Activated CD8-positive, alpha-beta memory T cell treated with anti-CD3 and anti-CD28 coated beads for 24 hours (primary cell): ENCODE measurements around the gene STIM2.
"Not testable (repeated sequence)": the region's sequence is repeated elsewhere in the genome, so short reads cannot be mapped to it uniquely, and the experiment has no call there.

Source experiments
- DNase-seq: peaks from one replicate; pipeline ENCODE4 v3.0.0-alpha.2; 2020

STIM2 gene

GRCh38 chr4:27005905-27006590, 145.4 kb downstream of the STIM2 start:
- DNase-seq, result no peak

GRCh38 chr4:27006646-27007045, 146.0 kb downstream of the STIM2 start:
- DNase-seq, result no peak

GRCh38 chr4:27007507-27007906, 146.9 kb downstream of the STIM2 start:
- no peak for DNase-seq

- no peak for DNase-seq
Observed at GRCh38 chr4:27008679-27009078, 148.0 kb downstream of the STIM2 start.

- no peak for DNase-seq
Observed at GRCh38 chr4:27009539-27009938, 148.9 kb downstream of the STIM2 start.

- DNase-seq, result peak; percentile 71
Observed at GRCh38 chr4:27010334-27010940, 149.8 kb downstream of the STIM2 start.

GRCh38 chr4:27011401-27011800, 150.8 kb downstream of the STIM2 start:
- DNase-seq, result no peak

GRCh38 chr4:27013012-27013411, 152.4 kb downstream of the STIM2 start:
- no peak for DNase-seq

- DNase-seq, result no peak
Observed at GRCh38 chr4:27016551-27016950, 155.9 kb downstream of the STIM2 start.

- DNase-seq, result no peak
Observed at GRCh38 chr4:27017623-27018022, 157.0 kb downstream of the STIM2 start.

GRCh38 chr4:27018076-27018475, 157.4 kb downstream of the STIM2 start:
- no peak for DNase-seq

GRCh38 chr4:27018910-27019309, 158.3 kb downstream of the STIM2 start:
- no peak for DNase-seq

GRCh38 chr4:27019766-27020165, 159.1 kb downstream of the STIM2 start:
- DNase-seq, result no peak

GRCh38 chr4:27020203-27020602, 159.6 kb downstream of the STIM2 start:
- DNase-seq, result no peak

- DNase-seq, result no peak
Observed at GRCh38 chr4:27020603-27021002, 160.0 kb downstream of the STIM2 start.

GRCh38 chr4:27022963-27023362, 162.3 kb downstream of the STIM2 start:
- DNase-seq, result no peak

GRCh38 chr4:27023366-27023765, 162.7 kb downstream of the STIM2 start:
- no peak for DNase-seq

GRCh38 chr4:27024805-27025204, 164.2 kb downstream of the STIM2 start:
- DNase-seq, result no peak

- DNase-seq, result no peak
Observed at GRCh38 chr4:27027428-27027827, 166.8 kb downstream of the STIM2 start.

- DNase-seq, result not testable (repeated sequence)
Observed at GRCh38 chr4:27035127-27035526, 174.5 kb downstream of the STIM2 start.

- no peak for DNase-seq
Observed at GRCh38 chr4:27040356-27040755, 179.7 kb downstream of the STIM2 start.

- no peak for DNase-seq
Observed at GRCh38 chr4:27042411-27042810, 181.8 kb downstream of the STIM2 start.

GRCh38 chr4:27043200-27043599, 182.6 kb downstream of the STIM2 start:
- DNase-seq, result no peak

GRCh38 chr4:27046851-27047250, 186.2 kb downstream of the STIM2 start:
- no peak for DNase-seq
